Activated CD4-positive, alpha-beta T cell treated with anti-CD3 and anti-CD28 coated beads, Interleukin-2, amount 50 U/mL, for 48 hours (primary cell): ENCODE data around the gene RNU4-1.
"Not testable (repeated sequence)": the region's sequence is repeated elsewhere in the genome, so short reads cannot be mapped to it uniquely, and the experiment has no call there.

Source experiments
- DNase-seq, 2 experiments: peaks; one replicate each; pipeline ENCODE4 v3.0.0-alpha.2; 2020

Gene RNU4-1

DNA sequence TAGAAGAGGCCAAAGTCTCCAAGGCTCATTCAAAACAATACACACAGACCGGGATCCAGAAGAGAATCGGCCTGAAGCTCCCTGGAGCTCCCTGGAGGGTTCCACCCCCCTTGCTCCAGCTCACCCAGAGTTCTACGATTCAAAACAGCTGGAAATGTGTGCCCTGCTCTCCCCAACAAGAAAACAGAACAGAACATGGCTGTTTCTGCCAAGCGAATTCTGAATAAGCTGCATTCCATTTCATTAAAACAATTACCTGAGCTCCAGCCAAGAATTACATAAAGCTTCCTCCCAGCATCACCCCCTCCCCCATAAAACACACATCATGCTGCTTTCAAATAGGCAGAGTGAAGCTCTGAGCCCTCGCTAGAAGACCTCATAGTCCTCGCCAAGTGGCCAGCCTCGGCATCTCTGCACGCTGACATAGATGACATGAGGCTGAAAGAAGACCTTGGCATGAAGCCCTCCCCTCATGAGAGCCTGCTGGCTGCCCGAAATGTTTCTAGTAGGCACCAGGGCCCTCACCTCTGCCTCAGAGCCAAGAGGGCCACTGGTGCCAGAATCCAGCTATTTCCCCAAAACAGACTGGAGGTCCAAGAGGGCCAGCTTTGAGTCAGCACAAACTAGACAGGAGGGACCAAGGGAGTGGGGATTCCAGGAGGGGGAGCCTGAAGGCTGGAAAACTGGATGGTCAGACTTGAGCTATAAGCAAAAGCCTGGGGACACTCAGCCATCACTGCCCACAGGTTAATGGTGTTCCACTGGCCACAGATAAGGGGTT is 35.8 kb downstream of the RNU4-1 start:
- DNase-seq, result no peak

DNA sequence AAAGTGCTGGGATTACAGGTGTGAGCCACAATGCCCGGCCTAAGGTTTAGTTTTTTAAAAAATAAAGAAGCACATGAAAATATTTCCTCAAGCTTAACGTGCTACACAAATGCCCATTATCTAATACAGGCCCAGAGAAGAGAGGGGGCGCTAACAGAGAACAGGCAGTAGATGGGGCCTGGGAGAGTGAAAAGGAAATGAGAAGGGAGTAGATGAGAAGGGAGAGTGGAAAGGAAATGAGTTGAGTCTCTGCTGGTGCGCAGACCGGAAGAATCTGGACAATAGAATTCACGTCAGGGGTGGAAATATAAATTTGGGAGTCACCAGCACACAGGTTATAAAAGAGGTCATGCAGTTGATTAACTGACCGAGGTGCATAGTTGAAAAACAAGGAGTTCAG is 38.2 kb downstream of the RNU4-1 start:
- DNase-seq, result no peak

DNA sequence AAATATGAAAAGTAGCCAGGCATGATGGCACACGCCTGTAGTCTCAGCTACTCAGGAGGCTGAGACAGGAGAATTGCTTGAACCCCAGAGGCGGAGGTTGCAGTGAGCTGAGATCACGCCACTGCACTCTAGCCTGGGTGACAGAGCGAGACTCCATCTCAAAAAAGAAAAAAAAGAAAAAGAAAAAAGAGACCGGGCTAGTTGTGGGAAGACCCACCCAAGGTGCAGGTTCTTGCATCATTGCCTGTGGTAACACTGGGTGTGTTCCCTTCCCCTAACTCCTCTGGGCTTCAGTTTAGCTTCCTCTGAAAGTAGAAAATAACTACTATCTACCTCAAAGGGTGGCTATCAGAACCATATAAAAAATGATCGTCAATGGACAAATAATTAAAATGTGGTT is 39.7 kb downstream of the RNU4-1 start:
- DNase-seq, result not testable (repeated sequence)

DNA sequence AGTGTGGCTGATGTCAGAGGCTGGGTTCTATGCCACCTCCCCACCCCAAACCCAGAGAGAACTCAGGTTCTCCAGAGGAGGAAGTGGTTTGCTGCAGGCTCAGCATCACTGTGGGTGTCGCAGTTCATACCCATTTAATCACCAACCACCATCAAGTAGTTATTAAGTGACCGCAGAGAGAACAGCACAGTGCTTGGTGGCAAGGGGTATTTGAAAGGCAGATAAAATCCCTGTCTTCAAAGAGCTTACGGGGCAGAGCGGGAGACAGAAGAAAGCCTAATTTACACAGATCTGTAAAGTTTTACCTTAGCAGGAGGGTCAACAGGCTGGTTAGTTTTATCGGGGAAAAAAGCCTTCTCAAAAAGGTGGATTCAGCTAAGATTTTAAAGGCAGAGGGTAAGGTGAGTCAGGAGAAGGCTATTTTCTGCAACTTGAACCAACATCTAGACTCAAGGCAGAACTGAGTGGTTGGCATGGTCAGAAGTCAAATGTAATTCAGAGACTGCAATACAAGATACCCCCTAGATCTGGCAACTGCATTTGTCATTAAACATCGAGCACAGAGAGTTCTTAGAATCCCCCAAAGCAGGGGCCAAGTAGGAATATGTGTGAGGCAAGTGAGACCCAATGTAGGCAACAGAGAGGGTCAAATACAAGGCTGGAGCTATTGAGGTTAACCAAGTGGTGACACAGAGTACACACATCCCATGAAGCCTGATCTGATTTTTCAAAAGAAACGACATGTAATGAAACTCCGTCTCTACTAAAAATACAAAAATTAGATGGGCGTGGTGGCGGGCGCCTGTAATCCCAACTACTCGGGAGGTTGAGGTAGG is 40.7 kb downstream of the RNU4-1 start:
- DNase-seq, result peak; percentile 59 to 75

DNA sequence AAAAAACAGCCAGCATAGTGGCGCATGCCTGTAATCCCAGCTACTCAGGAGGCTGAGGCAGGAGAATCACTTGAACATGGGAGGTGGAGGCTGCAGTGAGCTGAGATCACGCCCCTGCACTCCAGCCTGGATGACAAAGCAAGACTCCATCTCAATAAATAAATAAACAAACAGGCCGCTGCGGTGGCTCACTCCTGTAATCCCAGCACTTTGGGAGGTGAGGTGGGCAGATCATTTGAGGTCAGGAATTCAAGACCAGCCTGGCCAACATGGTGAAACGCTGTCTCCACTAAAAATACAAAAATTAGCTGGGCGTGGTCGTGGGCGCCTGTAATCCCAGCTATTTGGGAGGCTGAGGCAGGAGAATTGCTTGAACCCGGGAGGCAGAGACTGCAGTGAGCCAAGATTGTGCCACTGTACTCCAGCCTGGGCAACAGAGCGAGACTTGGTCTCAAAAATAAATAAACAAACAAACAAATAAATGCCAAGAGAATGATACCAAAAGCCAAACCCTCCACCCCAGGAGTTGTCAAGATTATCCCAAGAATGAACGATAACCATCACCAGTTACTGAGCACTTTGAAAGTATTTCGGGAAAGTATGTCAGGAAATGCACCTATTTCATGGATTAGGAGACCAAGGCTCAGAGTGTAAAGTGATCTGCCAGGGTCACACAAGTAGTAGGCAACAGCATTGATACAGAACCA is 41.5 kb downstream of the RNU4-1 start:
- DNase-seq, result not testable (repeated sequence)

DNA sequence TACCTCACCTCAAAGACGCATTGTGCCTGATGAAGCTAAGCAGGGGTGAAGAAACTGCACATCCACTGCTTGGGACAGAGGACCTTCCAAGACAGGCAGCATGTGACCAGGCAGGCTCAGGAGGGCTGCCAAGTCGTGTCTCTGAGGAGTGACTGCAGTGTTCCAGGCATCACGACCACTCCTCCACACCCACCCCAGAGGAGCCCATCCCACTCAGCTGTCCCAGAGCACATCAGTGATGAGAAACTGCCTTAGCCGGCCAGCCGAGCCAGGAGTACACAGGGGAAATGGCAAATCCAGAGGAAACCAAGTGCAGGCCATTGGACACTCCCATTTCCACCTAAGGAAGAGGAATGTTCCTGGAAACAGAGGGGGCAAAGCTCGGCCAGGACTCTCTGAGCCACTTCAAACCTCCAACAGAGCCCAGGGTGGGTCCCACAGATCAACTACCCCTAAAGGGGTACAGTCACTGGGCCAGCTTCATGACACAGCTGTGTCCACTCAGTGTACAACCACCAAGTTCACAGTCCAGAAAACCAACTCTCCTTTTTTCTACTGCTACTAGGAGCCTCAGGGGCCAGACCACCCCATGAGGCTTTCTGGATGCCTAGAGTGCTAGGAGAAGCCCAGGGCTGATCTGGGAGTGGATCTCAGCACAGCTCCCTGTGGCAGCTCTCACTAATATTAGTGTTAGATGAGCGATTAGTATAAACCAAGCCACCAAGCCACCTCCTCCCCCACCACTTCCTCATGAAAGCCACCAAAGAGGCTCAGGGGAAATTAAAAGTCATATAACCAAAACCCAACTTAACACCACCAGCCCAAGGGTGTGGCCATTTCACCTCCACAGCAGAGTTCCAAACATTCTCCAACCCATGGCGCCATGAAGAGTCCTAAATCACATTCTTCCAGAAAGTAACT is 42.9 kb downstream of the RNU4-1 start:
- peak in 1 of 2 experiments; percentile 54 for DNase-seq

DNA sequence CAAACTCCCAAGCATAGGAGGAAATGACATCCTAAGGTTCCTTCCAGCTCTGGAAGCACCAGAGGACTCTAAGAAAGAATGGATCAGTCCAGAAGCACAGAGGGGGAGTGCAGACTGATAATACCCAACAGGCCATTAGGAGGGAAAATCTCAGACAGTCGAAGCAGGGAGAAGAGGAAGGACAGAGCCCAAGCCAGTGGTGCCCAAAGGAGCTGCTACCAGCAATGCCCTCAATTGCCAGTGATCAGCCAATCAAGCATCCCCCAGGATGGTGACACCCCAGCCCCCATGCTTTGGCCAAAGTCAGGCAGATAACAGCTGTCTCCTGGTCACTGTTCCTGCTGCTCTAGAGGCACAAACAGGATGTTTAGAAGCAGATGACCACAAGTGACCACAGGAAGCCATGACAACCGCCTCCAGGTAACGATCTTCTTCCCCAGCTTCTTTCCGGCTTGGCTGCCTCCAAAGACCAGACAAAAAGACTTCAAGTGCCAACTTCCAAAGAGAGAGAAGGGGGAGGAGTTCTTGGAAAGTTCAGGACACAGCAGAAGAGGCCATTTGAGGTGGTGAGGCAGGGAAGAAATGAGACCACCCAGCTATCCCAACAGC is 43.7 kb downstream of the RNU4-1 start:
- no peak for DNase-seq

DNA sequence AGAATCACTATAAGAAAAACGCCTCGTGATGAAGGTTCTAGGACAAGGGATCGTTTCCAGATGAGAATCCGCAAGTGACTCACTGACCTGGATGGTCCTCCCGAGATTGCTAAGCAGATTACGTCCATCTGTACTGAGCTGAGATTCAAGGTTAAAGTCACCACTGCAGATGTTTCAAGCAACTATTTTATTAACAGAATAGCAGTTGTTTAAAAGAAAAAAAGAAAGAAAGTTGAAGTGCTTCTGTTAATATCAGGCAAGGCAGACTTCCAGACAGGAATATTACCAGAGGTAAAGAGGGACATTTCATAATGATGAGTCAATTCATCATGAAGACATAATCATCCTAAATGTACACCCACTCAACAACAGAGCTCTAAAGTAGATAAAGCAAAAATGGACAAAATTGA is 45.4 kb downstream of the RNU4-1 start:
- no peak for DNase-seq

DNA sequence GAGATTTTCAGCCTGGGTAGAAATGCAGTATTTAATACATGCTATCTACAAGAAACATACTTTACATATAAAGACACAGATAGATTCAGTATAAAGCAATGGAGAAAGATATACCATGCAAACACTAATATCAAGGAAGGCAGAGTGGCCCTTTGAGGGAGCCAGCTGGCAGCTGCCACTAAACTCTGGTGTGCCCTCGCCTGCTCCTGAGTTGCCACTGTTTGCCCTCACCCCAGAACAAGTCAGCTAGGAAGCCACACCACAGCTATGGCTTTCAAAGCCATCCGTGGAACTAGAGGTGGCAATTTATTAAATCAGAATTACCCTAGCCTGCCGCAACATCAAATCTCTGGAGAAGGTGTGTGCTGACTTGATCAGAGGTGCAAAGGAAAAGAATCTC is 45.9 kb downstream of the RNU4-1 start:
- DNase-seq, result no peak

DNA sequence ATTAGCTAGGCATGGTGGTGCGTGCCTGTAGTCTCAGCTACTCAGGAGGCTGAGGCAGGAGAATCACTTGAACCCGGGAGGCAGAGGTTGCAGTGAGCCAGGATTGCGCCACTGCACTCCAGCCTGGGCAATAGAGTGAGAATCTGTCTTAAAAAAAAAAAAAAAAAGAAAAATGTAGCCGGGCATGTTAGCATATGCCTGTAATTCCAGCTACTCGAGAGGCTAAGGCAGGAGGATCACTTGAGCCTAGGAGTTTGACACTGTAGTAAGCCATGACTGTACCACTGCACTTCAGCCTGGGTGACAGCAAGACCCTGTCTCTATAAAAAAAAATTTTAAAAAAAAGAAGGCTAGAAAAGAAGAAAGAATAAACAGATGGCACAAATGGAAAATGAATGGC is 46.3 kb downstream of the RNU4-1 start:
- DNase-seq, result not testable (repeated sequence)
